Nephron (organoid): Measurements from ENCODE around the gene PPP1R10.
"Not testable (repeated sequence)": the region's sequence is repeated elsewhere in the genome, so short reads cannot be mapped to it uniquely, and the experiment has no call there.

ENCODE experiments used
- H3K27ac Mint-ChIP-seq, 3 experiments: 2 replicates each; pipeline ENCODE4 v1.8.0; 2020; ENCODE audit warnings: mixed read lengths in 3 of 3, mild to moderate bottlenecking in 2 of 3, moderate library complexity in 1 of 3
- H3K27me3 Mint-ChIP-seq: 2 replicates; pipeline ENCODE4 v1.8.0; 2021; ENCODE audit warnings: low read depth, mild to moderate bottlenecking, moderate library complexity, mixed read lengths
- H3K36me3 Mint-ChIP-seq: 2 replicates; pipeline ENCODE4 v1.8.0; 2020; ENCODE audit warnings: low read depth, mixed read lengths
- H3K4me1 Mint-ChIP-seq: 2 replicates; pipeline ENCODE4 v1.8.0; 2020; ENCODE audit warnings: mixed read lengths
- H3K4me3 Mint-ChIP-seq, 3 experiments: 2 replicates each; pipeline ENCODE4 v1.8.0; 2020; ENCODE audit warnings: mild to moderate bottlenecking in 3 of 3, mixed read lengths in 3 of 3, moderate library complexity in 2 of 3
- H3K9me3 Mint-ChIP-seq: 2 replicates; pipeline ENCODE4 v1.8.0; 2020; ENCODE audit warnings: mixed read lengths
- CTCF ChIP-seq, 3 experiments: fragments of 200-600 bp; sonication (generic); IDR thresholded peaks; one replicate each; pipeline ENCODE4 v1.5.0; 2021; ENCODE audit warnings: antibody characterized with exemption in 3 of 3; ENCODE audit not compliant: unreplicated experiment in 3 of 3

Gene PPP1R10

GRCh38 chr6:30616811-30617564 lies at the start of gene PPP1R10:
Gene PPP1R10, minus strand, starts transcription at chr6:30617243. Its CDS starts 7,299 bp downstream, at chr6:30609944.
- peak within 1 kb of the TSS; percentile 100 for H3K27ac Mint-ChIP-seq
- H3K9me3 Mint-ChIP-seq, result peaks cover 3% of the 10 kb centered on the region
- H3K4me3 Mint-ChIP-seq, result peak within 1 kb of the TSS; percentile 96 to 99 (median 97)
- H3K4me1 Mint-ChIP-seq, result peaks cover 32% of the 10 kb centered on the region
- peaks cover 5% of the 10 kb centered on the region for H3K27me3 Mint-ChIP-seq
- H3K36me3 Mint-ChIP-seq, result peaks cover 39% of the 10 kb centered on the region
- TF ChIP-seq CTCF (IDR thresholded peaks at IDR 0.05; ENCODE audit: unreplicated experiment in 3 of 3), result no peak

GRCh38 chr6:30666300-30666699 lies 49.3 kb upstream of the PPP1R10 start:
- not testable (repeated sequence) for H3K27ac Mint-ChIP-seq, H3K4me3 Mint-ChIP-seq, H3K9me3 Mint-ChIP-seq, H3K27me3 Mint-ChIP-seq, H3K4me1 Mint-ChIP-seq
- H3K36me3 Mint-ChIP-seq, result peaks cover 66% of the 10 kb centered on the region

- Mint-ChIP-seq H3K9me3 (no peaks in the 10 kb centered on the region), H3K27ac (no peak overlapping the region), H3K4me1 (no peaks in the 10 kb centered on the region), H3K36me3 (peaks cover 59% of the 10 kb centered on the region), H3K4me3 (no peak overlapping the region), H3K27me3 (no peaks in the 10 kb centered on the region)
- TF ChIP-seq CTCF (IDR thresholded peaks at IDR 0.05; ENCODE audit: unreplicated experiment in 3 of 3), result no peak
Observed at GRCh38 chr6:30664994-30665767, 48.1 kb upstream of the PPP1R10 start.

GRCh38 chr6:30657922-30658321 lies 40.9 kb upstream of the PPP1R10 start:
- Mint-ChIP-seq H3K27ac (peak overlapping the region in 1 of 3 experiments; percentile 50), H3K36me3 (peaks cover 64% of the 10 kb centered on the region)
- not testable (repeated sequence) for H3K4me1 Mint-ChIP-seq, H3K4me3 Mint-ChIP-seq, H3K27me3 Mint-ChIP-seq, H3K9me3 Mint-ChIP-seq

GRCh38 chr6:30657454-30657853 lies 40.4 kb upstream of the PPP1R10 start:
- H3K4me1 Mint-ChIP-seq, result no peaks in the 10 kb centered on the region
- peak overlapping the region in 2 of 3 experiments; percentile 12 to 50 for H3K27ac Mint-ChIP-seq
- TF ChIP-seq CTCF (IDR thresholded peaks at IDR 0.05; ENCODE audit: unreplicated experiment in 3 of 3), result no peak
- no peak overlapping the region for H3K4me3 Mint-ChIP-seq
- peaks cover 64% of the 10 kb centered on the region for H3K36me3 Mint-ChIP-seq
- H3K27me3 Mint-ChIP-seq, result no peaks in the 10 kb centered on the region
- no peaks in the 10 kb centered on the region for H3K9me3 Mint-ChIP-seq

GRCh38 chr6:30656513-30656912 lies 39.5 kb upstream of the PPP1R10 start:
- Mint-ChIP-seq H3K9me3 (no peaks in the 10 kb centered on the region), H3K36me3 (peaks cover 63% of the 10 kb centered on the region), H3K27ac (no peak overlapping the region), H3K27me3 (no peaks in the 10 kb centered on the region), H3K4me1 (no peaks in the 10 kb centered on the region), H3K4me3 (no peak overlapping the region)
- TF ChIP-seq CTCF (IDR thresholded peaks at IDR 0.05; ENCODE audit: unreplicated experiment in 3 of 3), result no peak
